ENCODE data around the gene SIGMAR1.
"Not testable (repeated sequence)": the region's sequence is repeated elsewhere in the genome, so short reads cannot be mapped to it uniquely, and the experiment has no call there.

SIGMAR1 gene

GRCh38 chr9:34654323-34655051 is 16.9 kb upstream of the SIGMAR1 start:
- DNase-seq: no peak

DNA sequence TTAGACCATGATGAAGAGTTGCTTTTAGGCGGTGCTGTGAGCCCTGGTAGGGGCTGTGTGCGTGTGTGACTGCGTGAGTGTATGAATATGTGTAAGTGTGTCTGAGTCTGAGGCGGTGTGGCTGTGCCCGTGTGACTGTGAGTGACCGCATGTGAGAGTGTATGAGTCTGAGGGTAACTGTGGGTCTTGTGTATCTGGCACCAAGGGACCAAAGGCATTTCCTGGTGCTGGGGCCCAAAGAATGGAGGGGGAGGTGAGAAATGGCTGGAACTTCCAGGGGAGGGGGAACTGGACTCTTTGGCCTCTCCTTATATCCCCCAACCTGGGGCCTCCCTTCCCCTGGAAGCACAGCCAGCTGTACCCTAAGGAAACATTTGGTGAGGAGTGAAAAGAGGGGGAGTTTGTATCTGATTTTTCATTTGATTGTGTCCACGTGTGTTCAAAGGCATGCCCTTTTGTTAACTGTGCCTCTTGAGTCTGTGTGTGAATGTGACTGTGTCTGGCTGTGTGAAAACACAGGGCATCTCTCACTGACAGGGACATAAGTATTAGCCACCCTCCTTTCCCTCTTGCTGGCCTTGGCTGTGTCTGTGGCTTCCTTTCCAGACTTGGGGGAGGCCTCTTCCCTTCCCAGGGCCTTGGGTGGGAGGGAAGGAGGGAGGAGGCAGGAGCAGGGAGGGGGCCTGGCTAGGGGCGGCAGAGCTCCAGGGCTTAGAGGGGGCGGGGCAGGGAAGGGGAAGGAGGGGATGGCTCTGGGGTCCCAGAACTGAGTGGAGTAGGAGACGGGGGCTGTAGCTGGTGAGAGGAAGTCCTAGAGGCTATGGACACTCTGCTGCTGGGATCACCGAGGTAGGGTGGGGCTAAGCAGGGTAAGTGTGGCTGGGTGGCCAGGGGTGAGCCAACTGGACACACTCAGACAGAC is 15.8 kb upstream of the SIGMAR1 start:
- no peak for DNase-seq

DNA sequence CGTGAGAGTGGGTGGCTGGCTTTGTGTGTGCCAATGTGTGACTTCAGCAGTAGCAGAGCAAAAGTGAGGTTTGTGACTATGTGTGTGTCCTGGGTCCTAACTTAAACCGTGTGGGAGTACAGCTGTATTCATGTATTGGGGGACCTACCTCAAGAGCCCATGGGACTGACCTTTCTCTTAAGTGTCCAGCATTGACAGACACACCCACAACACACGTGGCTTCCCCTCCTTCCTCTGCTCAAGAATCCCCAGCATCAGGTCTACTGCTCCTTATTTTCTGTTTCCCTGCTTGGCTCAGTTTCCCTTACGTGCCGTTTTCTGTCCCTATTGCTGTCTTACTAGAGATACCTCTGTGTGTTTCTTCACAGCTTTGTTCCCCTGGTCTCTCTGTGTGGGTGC is 15.0 kb upstream of the SIGMAR1 start:
- DNase-seq: no peak

GRCh38 chr9:34651876-34652601 is 14.5 kb upstream of the SIGMAR1 start, which contains the start of gene IL11RA:
TSS of gene IL11RA (plus strand) at chr9:34652185. CDS start at chr9:34655218, 3,033 bp downstream.
- DNase-seq: peak; percentile 73

- no peak for DNase-seq
These were observed 13.7 kb upstream of the SIGMAR1 start for GRCh38 chr9:34651321-34651720.

DNA sequence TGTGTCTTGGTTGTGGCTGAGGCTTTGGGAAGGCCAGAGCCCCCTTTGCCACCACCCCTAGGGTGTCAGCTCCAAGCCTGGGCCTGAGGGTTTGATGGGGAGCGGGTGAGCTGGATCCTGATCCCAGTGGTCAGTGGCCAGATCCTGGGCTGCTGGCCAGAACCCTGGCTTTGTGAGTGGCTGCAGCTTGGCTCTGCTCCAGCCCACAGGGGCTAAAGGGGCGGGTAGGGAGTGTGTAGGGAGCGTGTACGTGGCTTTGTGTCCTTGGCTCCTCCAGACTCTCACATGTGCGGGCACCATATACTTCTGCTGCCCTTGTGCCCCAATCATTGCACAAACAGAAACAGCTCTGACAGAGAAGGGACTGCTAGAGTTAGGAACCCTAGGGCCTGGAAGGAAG is 13.2 kb upstream of the SIGMAR1 start:
- DNase-seq: no peak

DNA sequence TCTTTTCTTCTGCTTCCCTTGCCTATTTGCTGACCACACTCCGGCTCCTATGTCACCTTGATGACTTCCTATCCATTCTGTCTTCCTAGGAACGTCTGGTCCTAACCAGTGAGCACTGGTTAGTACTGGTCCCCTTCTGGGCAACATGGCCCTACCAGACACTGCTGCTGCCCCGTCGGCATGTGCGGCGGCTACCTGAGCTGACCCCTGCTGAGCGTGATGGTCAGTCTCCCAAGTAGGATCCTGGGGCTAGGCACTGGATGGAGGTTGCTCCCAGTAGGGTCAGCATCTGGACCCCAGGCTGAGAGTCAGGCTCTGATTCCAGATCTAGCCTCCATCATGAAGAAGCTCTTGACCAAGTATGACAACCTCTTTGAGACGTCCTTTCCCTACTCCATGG is 11.1 kb upstream of the SIGMAR1 start:
- DNase-seq: no peak

DNA sequence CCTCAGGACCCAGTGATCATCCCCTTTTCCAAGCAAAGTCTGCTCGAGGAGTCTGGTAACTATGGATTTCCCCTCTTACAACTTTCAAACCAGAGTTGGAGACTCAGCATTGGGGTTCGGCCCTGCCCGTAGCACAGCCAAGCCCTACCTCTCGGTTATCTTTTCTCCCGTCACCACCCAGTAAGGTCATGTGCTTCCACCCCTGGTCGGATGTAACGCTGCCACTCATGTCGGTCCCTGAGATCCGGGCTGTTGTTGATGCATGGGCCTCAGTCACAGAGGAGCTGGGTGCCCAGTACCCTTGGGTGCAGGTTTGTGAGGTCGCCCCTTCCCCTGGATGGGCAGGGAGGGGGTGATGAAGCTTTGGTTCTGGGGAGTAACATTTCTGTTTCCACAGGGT is 10.1 kb upstream of the SIGMAR1 start:
- peak; percentile 29 for DNase-seq

- no peak for DNase-seq
These were observed 9.5 kb upstream of the SIGMAR1 start for GRCh38 chr9:34647084-34647403.

DNA sequence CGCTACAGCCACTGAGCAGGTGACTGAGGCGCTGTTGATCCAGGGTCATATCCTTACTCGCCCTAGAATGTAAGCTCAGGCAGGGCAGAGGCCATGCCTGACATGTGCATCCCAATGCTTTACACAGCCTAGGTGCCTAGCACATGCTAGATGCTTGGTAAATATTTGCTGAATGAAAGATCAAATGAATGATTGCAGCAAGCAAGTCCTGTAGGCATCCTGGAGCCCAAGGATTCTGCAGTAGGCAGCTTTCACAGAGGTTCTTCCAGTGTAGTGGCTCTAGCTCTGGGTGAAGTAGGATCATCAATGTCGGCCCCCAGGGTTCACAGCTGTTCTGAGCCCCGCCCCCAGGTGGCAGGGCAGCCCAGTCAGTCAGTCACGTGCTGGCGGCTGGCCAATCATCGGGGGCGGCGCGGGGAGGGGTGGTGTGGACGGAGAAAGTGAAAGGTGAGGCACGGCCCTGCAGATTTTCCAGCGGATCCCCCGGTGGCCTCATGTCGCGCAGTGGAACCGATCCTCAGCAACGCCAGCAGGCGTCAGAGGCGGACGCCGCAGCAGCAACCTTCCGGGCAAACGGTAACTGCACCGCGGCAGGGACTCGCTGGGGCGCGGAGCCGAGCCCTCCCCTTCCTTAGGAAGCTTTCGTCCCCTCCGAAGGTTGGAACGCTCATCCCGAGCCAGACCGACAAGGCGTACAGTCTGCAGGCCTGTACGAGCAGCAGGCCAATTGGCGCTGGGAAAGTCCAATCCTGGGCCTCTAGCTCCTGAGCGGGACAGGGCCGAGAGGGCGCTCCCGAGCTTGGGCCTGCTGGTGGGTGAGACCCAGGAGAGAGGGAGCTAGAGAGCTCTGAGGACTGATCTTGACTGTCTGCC is 8.9 kb upstream of the SIGMAR1 start, which contains the start of gene GALT:
Gene GALT, plus strand, starts transcription at position 465 of the 873 bp plus-strand sequence. Its CDS starts 30 bp downstream, at position 495.
- peak; percentile 99 for DNase-seq

DNA sequence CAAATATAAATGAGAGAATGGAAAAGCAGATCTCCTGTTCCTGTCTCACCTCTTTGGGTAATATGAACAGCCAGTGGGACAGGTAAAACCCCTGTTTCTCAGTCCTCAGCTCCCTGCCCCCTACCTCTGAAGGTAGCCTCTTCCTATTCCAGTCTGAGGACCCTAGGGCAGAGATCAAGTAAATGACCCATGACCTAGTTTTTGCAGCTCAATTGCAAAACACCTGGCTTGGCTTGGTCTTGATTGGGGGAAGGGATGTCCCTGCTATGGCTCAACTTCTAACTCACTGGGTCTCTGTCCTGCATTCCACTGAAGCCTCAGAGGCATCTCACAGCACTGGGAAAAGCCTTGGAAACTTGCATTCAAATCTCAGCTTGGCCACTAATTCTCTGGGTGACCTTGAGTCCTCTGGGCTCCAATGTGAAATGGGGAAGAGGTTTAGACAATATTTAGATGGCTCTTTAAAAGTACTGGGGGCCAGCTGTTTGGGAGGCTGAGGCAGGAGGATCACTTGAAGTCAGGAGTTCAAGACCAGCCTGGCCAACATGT is 7.3 kb upstream of the SIGMAR1 start:
- DNase-seq: no peak

GRCh38 chr9:34642679-34643078 is 5.1 kb upstream of the SIGMAR1 start:
- no peak for DNase-seq

DNA sequence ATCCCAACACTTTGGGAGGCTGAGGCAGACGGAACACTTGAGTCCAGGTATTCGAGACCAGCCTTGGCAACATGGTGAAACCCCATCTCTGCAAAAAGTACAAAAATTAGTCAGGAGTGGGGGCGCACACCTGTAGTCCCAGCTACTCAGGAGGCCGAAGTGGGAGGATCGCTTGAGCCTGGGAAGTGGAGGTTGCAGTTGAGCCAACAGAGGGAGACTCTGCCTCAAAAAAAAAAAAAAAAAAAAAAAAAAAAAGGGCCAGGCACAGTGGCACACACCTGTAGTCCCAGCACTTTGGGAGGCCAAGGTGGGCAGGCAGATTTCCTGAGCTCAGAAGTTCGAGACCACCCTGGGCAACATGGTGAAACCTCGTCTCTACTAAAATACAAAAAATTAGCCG is 1.7 kb upstream of the SIGMAR1 start:
- DNase-seq: not testable (repeated sequence)

DNA sequence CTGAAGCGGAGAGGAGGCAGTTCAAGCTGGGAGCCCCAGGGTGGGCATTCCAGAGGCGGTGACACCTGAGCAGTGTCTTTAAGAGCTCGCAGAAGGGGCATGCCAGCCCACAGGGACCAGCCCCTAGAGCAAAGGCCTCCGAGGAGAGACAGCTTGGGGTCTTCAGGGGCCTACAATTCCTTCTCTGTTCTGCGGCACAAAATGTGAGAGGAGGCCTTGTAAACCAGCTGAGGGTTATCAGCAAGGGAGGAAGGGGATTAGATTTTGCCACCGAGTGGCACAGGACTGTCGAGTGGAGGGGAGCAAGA is 505 bp upstream of the SIGMAR1 start:
- no peak for DNase-seq

- DNase-seq: no peak
These were observed 714 bp downstream of the SIGMAR1 start for GRCh38 chr9:34636791-34637355.

DNA sequence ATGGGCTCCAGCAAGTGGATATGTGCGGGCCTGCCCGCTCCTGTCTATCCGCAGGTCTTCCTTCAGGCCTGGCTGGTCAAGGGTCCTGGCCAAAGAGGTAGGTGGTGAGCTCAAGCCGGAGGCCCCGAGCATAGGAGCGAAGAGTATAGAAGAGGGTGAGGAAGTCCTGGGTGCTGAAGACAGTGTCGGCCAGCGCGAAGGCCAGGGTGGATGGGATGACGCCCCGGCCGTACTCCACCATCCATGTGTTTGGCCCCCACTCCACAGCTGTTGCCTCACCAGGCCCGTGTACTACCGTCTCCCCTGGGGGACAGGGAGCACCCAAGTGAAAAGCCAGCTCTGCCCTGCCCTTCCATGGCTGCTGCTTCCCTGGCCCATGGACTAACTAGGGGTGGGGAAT is 2.0 kb downstream of the SIGMAR1 start:
- no peak for DNase-seq

GRCh38 chr9:34634551-34635248 is 2.9 kb downstream of the SIGMAR1 start:
- no peak for DNase-seq

GRCh38 chr9:34633851-34634550 is 3.6 kb downstream of the SIGMAR1 start:
- peak; percentile 85 for DNase-seq

DNA sequence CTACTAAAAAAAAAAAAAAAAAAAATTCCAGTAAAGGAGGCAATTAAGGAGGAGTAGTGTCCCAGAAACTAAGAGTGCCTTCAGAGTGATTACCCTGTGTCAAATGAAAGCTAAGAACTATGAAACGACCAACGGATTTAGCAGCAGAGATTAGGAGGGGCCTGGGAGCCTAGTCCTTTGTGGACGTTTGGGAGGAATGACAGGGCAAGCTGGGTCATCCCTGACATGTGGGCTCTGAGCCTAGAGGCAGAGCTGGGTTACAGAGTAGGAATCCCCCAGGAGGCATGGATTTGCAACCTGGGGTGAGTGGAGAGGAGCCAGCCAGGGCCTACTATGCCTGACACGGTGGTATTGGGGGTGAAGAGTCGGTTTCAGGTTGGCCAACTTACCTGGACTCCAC is 4.4 kb downstream of the SIGMAR1 start:
- DNase-seq: no peak

DNA sequence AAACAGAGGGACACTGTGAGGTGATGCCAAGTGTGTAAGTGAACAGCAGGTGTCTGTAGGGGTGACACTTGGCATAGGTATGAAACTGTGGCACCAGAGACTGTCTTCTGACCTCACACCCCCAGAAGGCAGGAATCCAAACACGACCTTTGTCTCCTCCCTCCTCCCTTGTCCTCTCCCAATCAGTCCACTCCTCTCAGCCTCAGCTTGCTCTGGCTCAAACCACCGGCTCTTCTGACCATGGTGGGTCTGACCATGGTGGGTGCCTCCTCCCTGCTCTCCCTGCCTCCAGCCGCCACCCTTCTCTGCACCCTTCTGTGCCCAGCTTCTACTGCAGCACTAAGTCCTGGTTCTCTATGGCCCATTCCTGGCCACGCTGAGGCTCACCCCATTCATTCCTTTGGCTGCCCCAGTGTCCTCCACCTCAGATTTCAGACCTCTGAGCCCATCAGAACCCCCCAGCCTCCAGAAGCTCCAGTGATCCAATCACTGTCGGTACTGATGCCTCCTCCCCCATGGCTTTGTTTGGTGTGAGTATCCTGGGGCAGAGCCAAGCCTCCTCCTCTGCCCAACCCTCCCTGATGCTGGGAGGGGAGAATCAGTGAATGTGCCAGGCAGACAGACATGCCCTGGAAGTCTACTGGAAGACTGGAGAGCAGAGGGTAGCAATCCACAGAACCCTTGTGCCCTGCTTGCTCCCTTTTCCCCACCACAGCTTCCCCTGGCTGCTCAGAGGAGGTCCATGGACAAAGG is 7.0 kb downstream of the SIGMAR1 start:
- no peak for DNase-seq
